IPS DF 19.7 (cell line): ENCODE measurements around the gene DDAH2.

ENCODE experiments used
- DNase-seq: peaks from one replicate; pipeline ENCODE4 v3.0.0-alpha.2; 2013; ENCODE audit warnings: low read depth, low spot score

DDAH2 gene

GRCh38 chr6:31689249-31690110 is 39.6 kb downstream of the DDAH2 start:
- DNase-seq, result no peak

GRCh38 chr6:31687860-31688693 is 41.0 kb downstream of the DDAH2 start:
- DNase-seq, result no peak

- no peak for DNase-seq
These were observed 41.8 kb downstream of the DDAH2 start for GRCh38 chr6:31687321-31687720.

GRCh38 chr6:31686483-31686882 is 42.6 kb downstream of the DDAH2 start:
- no peak for DNase-seq

GRCh38 chr6:31683591-31683990 is 45.5 kb downstream of the DDAH2 start:
- no peak for DNase-seq

GRCh38 chr6:31681135-31681671 is 47.9 kb downstream of the DDAH2 start:
- no peak for DNase-seq

GRCh38 chr6:31680226-31681134 is 48.6 kb downstream of the DDAH2 start, which contains the start of gene LY6G5C:
Gene LY6G5C, minus strand, starts transcription at chr6:31681067. Its CDS starts 694 bp downstream, at chr6:31680373.
- no peak for DNase-seq

GRCh38 chr6:31677955-31678354 is 51.1 kb downstream of the DDAH2 start:
- DNase-seq, result no peak
